Thymus (tissue), 11 donors: ENCODE measurements around the gene CDKN3. TPM values are rescaled to one million over a fixed set of nuclear protein-coding genes. Genes with fewer than 3 reads are reported as not detected.

Source experiments
- DNase-seq, 9 donors: peaks; one replicate each; pipeline ENCODE4 v3.0.0-alpha.2; 2013; ENCODE audit warnings: low spot score in 9 of 9, low read depth in 6 of 9, missing footprints in 1 of 9
- H3K27ac ChIP-seq, 2 donors: one replicate each; pipeline ENCODE4 v1.5.1; 2013; ENCODE audit warnings: control low read depth in 1 of 2, low read depth in 1 of 2, low read length in 1 of 2, mild to moderate bottlenecking in 1 of 2, moderate library complexity in 1 of 2
- H3K27me3 ChIP-seq, 2 donors: one replicate each; pipeline ENCODE4 v1.5.1; 2013; ENCODE audit warnings: low read length in 1 of 2; ENCODE audit not compliant: control insufficient read depth in 2 of 2, insufficient read depth in 1 of 2
- H3K36me3 ChIP-seq, 2 donors: one replicate each; pipeline ENCODE4 v1.5.1; 2013; ENCODE audit warnings: low read length in 1 of 2, mild to moderate bottlenecking in 1 of 2, moderate library complexity in 1 of 2; ENCODE audit not compliant: control insufficient read depth in 2 of 2, insufficient read depth in 2 of 2
- H3K4me1 ChIP-seq, 2 donors: one replicate each; pipeline ENCODE4 v1.5.1; 2013; ENCODE audit warnings: low read length in 2 of 2; ENCODE audit not compliant: control insufficient read depth in 2 of 2, insufficient read depth in 2 of 2
- H3K4me3 ChIP-seq, 2 donors: one replicate each; pipeline ENCODE4 v1.5.1; 2013; ENCODE audit warnings: low read length in 2 of 2, control low read depth in 1 of 2, mild to moderate bottlenecking in 1 of 2
- H3K9me3 ChIP-seq, 2 donors: one replicate each; pipeline ENCODE4 v1.5.1; 2013; ENCODE audit warnings: low read length in 1 of 2, mild to moderate bottlenecking in 1 of 2; ENCODE audit not compliant: control insufficient read depth in 2 of 2, insufficient read depth in 1 of 2
- polyA plus RNA-seq: library from polyadenylated mRNA; stranded (reverse); fragments of 200-250 nt; gene quantifications from one replicate; pipeline ENCODE4 v1.2.3, GENCODE V29; 2013
- total RNA-seq: library from RNA; stranded (reverse); fragments of 120-200 nt; gene quantifications from one replicate; pipeline ENCODE4 v1.2.4, GENCODE V29; 2013
- donor health status: healthy.

The CDKN3 gene
- total and polyA plus RNA-seq, 2 donors, result 17.6 to 39.3 TPM

- Histone ChIP-seq H3K27ac (no peak overlapping the region), H3K36me3 (no peaks in the 10 kb centered on the region), H3K9me3 (no peaks in the 10 kb centered on the region), H3K27me3 (no peaks in the 10 kb centered on the region), H3K4me3 (no peak overlapping the region), H3K4me1 (no peaks in the 10 kb centered on the region)
- no peak for DNase-seq
These were observed 70.5 kb downstream of the CDKN3 start for GRCh38 chr14:54467280-54467679.

Other genes starting within 250 kb of the CDKN3 start
- gene CNIH1, start 44.4 kb downstream of the CDKN3 start, total RNA-seq, result 55.8 TPM
- 73.7 TPM for gene CNIH1, start 44.4 kb downstream of the CDKN3 start, polyA plus RNA-seq
- 29.7 TPM for gene GMFB, start 92.0 kb downstream of the CDKN3 start, total RNA-seq
- 24.6 TPM for gene GMFB, start 92.0 kb downstream of the CDKN3 start, polyA plus RNA-seq
- 7.6 TPM for gene CGRRF1, start 112.9 kb downstream of the CDKN3 start, total RNA-seq
- 33.1 TPM for gene CGRRF1, start 112.9 kb downstream of the CDKN3 start, polyA plus RNA-seq
- 1.7 TPM for gene SAMD4A, start 170.1 kb downstream of the CDKN3 start, total RNA-seq
- 2.8 TPM for gene SAMD4A, start 170.1 kb downstream of the CDKN3 start, polyA plus RNA-seq